Measurements from ENCODE around the gene AHNAK. TPM values are rescaled to one million over a fixed set of nuclear protein-coding genes. Genes with fewer than 3 reads are reported as not detected.

AHNAK gene
- total and polyA plus RNA-seq, 2 of the 8 experiments (the other 6 are each of a cell fraction or from before 2014, with no cell fraction given), result 2.0 to 5.8 TPM

GRCh38 chr11:62573592-62574362 is 27.2 kb upstream of the AHNAK start, which contains the start of gene EEF1G:
EEF1G (minus strand) TSS chr11:62573891; CDS start chr11:62573842, 49 bp downstream.
- peak; percentile 63 for FAIRE-seq
- 0% methylated on average over 44 of the region's 46 CpGs; no CpG with 5 or more reads in 1 of the 2 experiments for WGBS, 2 experiments (ENCODE audit: extremely low coverage in 1 of 2, insufficient coverage in 1 of 2, insufficient read length in 1 of 2, insufficient replicate concordance in 2 of 2, low coverage in 1 of 2, low lambda C conversion rate in 2 of 2, missing lambda C conversion rate in 1 of 2)
- no peak; the same call in 1 of the 2 replicates for TF ChIP-seq POLR2AphosphoS5 (IDR thresholded peaks at IDR 0.05; ENCODE audit: low read depth, low read length)
- peak; percentile 34 to 74; a peak in 1 of 4 replicates for TF ChIP-seq SIN3A (conservative IDR thresholded peaks at IDR 0.05 in 1 of 2, IDR thresholded peaks at IDR 0.05 in 1 of 2; ENCODE audit: low read depth in 1 of 2, low read length in 2 of 2)
- TF ChIP-seq, protein P1, sequence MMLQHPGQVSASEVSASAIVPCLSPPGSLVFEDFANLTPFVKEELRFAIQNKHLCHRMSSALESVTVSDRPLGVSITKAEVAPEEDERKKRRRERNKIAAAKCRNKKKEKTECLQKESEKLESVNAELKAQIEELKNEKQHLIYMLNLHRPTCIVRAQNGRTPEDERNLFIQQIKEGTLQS (IDR thresholded peaks at IDR 0.05; ENCODE audit: insufficient read depth, low read depth, low read length), result 0 out of 2 replicates have a peak, but pooled peaks have one; percentile 36
- TF ChIP-seq RFX5 (IDR thresholded peaks at IDR 0.05; ENCODE audit: borderline replicate concordance, low read depth, low read length), result peak; percentile 19; the same call in 1 of the 2 replicates
- TF ChIP-seq NRF1 (IDR thresholded peaks at IDR 0.05; ENCODE audit: low read depth, low read length), result peak; percentile 91
- TF ChIP-seq SP4 (IDR thresholded peaks at IDR 0.05; ENCODE audit: low read length), result peak; percentile 63; the same call in 1 of the 2 replicates
- peak; percentile 26; the same call in 1 of the 2 replicates for TF ChIP-seq JUND (IDR thresholded peaks at IDR 0.05; ENCODE audit: low read length)
- TF ChIP-seq YY1 (IDR thresholded peaks at IDR 0.05; ENCODE audit: low read depth, low read length), result peak; percentile 94
- TF ChIP-seq EZH2 (IDR thresholded peaks at IDR 0.05; ENCODE audit: low read depth, low read length, severe bottlenecking), result no peak
- peak; percentile 98 for TF ChIP-seq TAF7 (optimal IDR thresholded peaks at IDR 0.05; ENCODE audit: borderline replicate concordance, low read depth, low read length)

More at GRCh38 chr11:62573592-62574362, 27.2 kb upstream of the AHNAK start, which contains the start of gene EEF1G:
- Histone ChIP-seq H3K18ac (ENCODE audit: extremely low read depth, low read length) (peak within 1 kb of the TSS; percentile 85), H3K79me1 (ENCODE audit: low read depth, low read length) (0 out of 2 replicates have a peak, but pooled peaks cover 4% of the 10 kb centered on the region), H3K23ac (ENCODE audit: insufficient read length) (no peak within 1 kb of the TSS), H4K5ac (ENCODE audit: insufficient read length, low read depth, low read length) (peak within 1 kb of the TSS; percentile 96), H2AFZ (ENCODE audit: low read length) (no peak within 1 kb of the TSS), H2BK5ac (ENCODE audit: low read depth, low read length) (peak within 1 kb of the TSS; percentile 62), H2BK20ac (ENCODE audit: low read length) (no peak within 1 kb of the TSS), H3K36me3 (ENCODE audit: control insufficient read depth in 2 of 4, insufficient read depth in 4 of 4, low read length in 3 of 4) (peaks cover 29 to 53% (median 44%) of the 10 kb centered on the region in 4 experiments), H2AK5ac (ENCODE audit: low read depth, low read length) (no peak within 1 kb of the TSS), H3K56ac (replicated peaks; ENCODE audit: insufficient read length, low read depth, low read length) (peak within 1 kb of the TSS; percentile 43), H3K4ac (replicated peaks; ENCODE audit: insufficient read length, low read depth, low read length) (peak within 1 kb of the TSS; percentile 76), H2BK15ac (ENCODE audit: low read length) (no peak within 1 kb of the TSS), H4K8ac (ENCODE audit: extremely low read depth, insufficient read depth, low read length) (peak within 1 kb of the TSS; percentile 96), H3K4me3 (ENCODE audit: extremely low read depth in 1 of 4, insufficient read depth in 2 of 4, low read depth in 3 of 4, low read length in 4 of 4) (peak within 1 kb of the TSS; percentile 90 to 100 (median 91)), H3K4me2 (ENCODE audit: insufficient read depth in 1 of 2, low read depth in 2 of 2, low read length in 2 of 2) (peak within 1 kb of the TSS; percentile 79 to 85), H4K91ac (replicated peaks; ENCODE audit: insufficient read length, low read length) (peak within 1 kb of the TSS; percentile 79), H3K4me1 (replicated peaks in 1 of 4; ENCODE audit: control insufficient read depth in 3 of 4, insufficient read depth in 4 of 4, low read length in 3 of 4) (peaks cover 0 to 11% (median 7%) of the 10 kb centered on the region in 4 experiments; a peak in 4 of 7 replicates), H3K14ac (ENCODE audit: insufficient read length) (no peak within 1 kb of the TSS), H3K79me2 (ENCODE audit: control insufficient read depth in 1 of 2, insufficient read depth in 2 of 2, low read length in 2 of 2) (peaks cover 0 to 45% of the 10 kb centered on the region in 2 experiments), H2BK120ac (replicated peaks; ENCODE audit: low read depth, low read length) (peak within 1 kb of the TSS; percentile 50), H3K27ac (ENCODE audit: low read depth, low read length) (peak within 1 kb of the TSS; percentile 75), H2BK12ac (ENCODE audit: low read depth, low read length) (no peak within 1 kb of the TSS; the same call in 1 of the 2 replicates), H4K20me1 (replicated peaks in 1 of 2; ENCODE audit: control insufficient read depth in 1 of 2, insufficient read depth in 2 of 2, low read length in 2 of 2) (peaks cover 0 to 18% of the 10 kb centered on the region in 2 experiments), H3K9me3 (ENCODE audit: insufficient read depth in 2 of 2, low read depth in 1 of 2, low read length in 1 of 2) (no peaks in the 10 kb centered on the region), H3K27me3 (replicated peaks in 1 of 4; ENCODE audit: control insufficient read depth in 3 of 4, extremely low read depth in 1 of 4, insufficient read depth in 3 of 4, low read length in 3 of 4) (no peaks in the 10 kb centered on the region), H3K23me2 (ENCODE audit: low read depth, low read length) (peaks cover 13% of the 10 kb centered on the region), H3K9ac (replicated peaks in 1 of 4; ENCODE audit: extremely low read depth in 1 of 4, low read depth in 3 of 4, low read length in 3 of 4) (peak within 1 kb of the TSS; percentile 81 to 95 (median 94))
- POLR2A ChIA-PET (ENCODE audit: partially characterized antibody), result interaction anchor here (0.6 to 20.7 kb wide), 46 partner anchors 9 to 997 kb away, joined by 3 to 336 read pairs (median 4); partner anchors contain the start of genes BSCL2, C11orf98, CSKMT and GANAB
- CTCF ChIA-PET (ENCODE audit: partially characterized antibody), result interaction anchor here (0.9 to 1.9 kb wide), 9 partner anchors 13 to 191 kb away, joined by 3 to 11 read pairs (median 4); partner anchors contain the start of genes EML3 and MTA2
- peak; percentile 96 to 99 for DNase-seq (ENCODE audit: low read depth in 1 of 2, low spot score in 2 of 2)
